Measurements from ENCODE around the gene UBA1.

- TF ChIP-seq CEBPB (IDR thresholded peaks at IDR 0.05; ENCODE audit: low read depth) (no peak), CTCF (IDR thresholded peaks at IDR 0.05 in 2 of 3, conservative IDR thresholded peaks at IDR 0.05 in 1 of 3; ENCODE audit: borderline replicate concordance in 1 of 3, insufficient read depth in 1 of 3, low read depth in 2 of 3, low read length in 2 of 3) (no peak), POLR2A (IDR thresholded peaks at IDR 0.05; ENCODE audit: borderline replicate concordance, extremely low read depth, insufficient read depth, insufficient read length) (no peak), REST (IDR thresholded peaks at IDR 0.05; ENCODE audit: low read depth) (no peak)
These were observed 34.8 kb upstream of the UBA1 start for GRCh38 chrX:47158781-47159180.
